Measurements from ENCODE around the gene EXOSC1.

- TF ChIP-seq POLR2AphosphoS5 (IDR thresholded peaks at IDR 0.05; ENCODE audit: low read depth) (0 out of 2 replicates have a peak, but pooled peaks have one; percentile 11), CTCF (IDR thresholded peaks at IDR 0.05; ENCODE audit: insufficient read depth, low read length) (no peak), GABPA (IDR thresholded peaks at IDR 0.05; ENCODE audit: low read depth) (no peak; the same call in none of the 2 replicates), SPI1 (IDR thresholded peaks at IDR 0.05; ENCODE audit: borderline replicate concordance, low read depth) (no peak), REST (IDR thresholded peaks at IDR 0.05; ENCODE audit: insufficient replicate concordance, low read depth) (no peak)
These were observed 17.2 kb downstream of the EXOSC1 start for GRCh38 chr10:97428572-97428981.

Data from HL-60 (cell line).